ENCODE measurements around the gene SORBS1.
A peak's percentile ranks its signal among the peaks of the same experiment; 100 is the strongest.

The SORBS1 gene

GRCh38 chr10:95440038-95440725, 121.0 kb downstream of the SORBS1 start:
- TF ChIP-seq GATA1 (IDR thresholded peaks at IDR 0.05; ENCODE audit: low read depth, low read length) = no peak
- no peak for TF ChIP-seq POLR2A (IDR thresholded peaks at IDR 0.05; ENCODE audit: low read length)
- no peak for DNase-seq

- TF ChIP-seq POLR2A (IDR thresholded peaks at IDR 0.05; ENCODE audit: low read length) = no peak
- TF ChIP-seq GATA1 (IDR thresholded peaks at IDR 0.05; ENCODE audit: low read depth, low read length) = no peak
- no peak for DNase-seq
Observed at GRCh38 chr10:95438781-95439180, 122.4 kb downstream of the SORBS1 start.

GRCh38 chr10:95437669-95438068, 123.5 kb downstream of the SORBS1 start:
- no peak for DNase-seq
- no peak for TF ChIP-seq GATA1 (IDR thresholded peaks at IDR 0.05; ENCODE audit: low read depth, low read length)
- TF ChIP-seq POLR2A (IDR thresholded peaks at IDR 0.05; ENCODE audit: low read length) = no peak

GRCh38 chr10:95435548-95436279, 125.5 kb downstream of the SORBS1 start:
- no peak for DNase-seq
- TF ChIP-seq GATA1 (IDR thresholded peaks at IDR 0.05; ENCODE audit: low read depth, low read length) = no peak
- TF ChIP-seq POLR2A (IDR thresholded peaks at IDR 0.05; ENCODE audit: low read length) = no peak

- DNase-seq = no peak
- TF ChIP-seq GATA1 (IDR thresholded peaks at IDR 0.05; ENCODE audit: low read depth, low read length) = no peak
- TF ChIP-seq POLR2A (IDR thresholded peaks at IDR 0.05; ENCODE audit: low read length) = no peak
Observed at GRCh38 chr10:95434583-95434982, 126.6 kb downstream of the SORBS1 start.

- TF ChIP-seq POLR2A (IDR thresholded peaks at IDR 0.05; ENCODE audit: low read length) (no peak), GATA1 (IDR thresholded peaks at IDR 0.05; ENCODE audit: low read depth, low read length) (no peak)
- no peak for DNase-seq
Observed at GRCh38 chr10:95431900-95432342, 129.2 kb downstream of the SORBS1 start.

- TF ChIP-seq POLR2A (IDR thresholded peaks at IDR 0.05; ENCODE audit: low read length) (no peak), GATA1 (IDR thresholded peaks at IDR 0.05; ENCODE audit: low read depth, low read length) (no peak)
Observed at GRCh38 chr10:95430231-95430951, 130.8 kb downstream of the SORBS1 start.

GRCh38 chr10:95429639-95430038, 131.5 kb downstream of the SORBS1 start:
- TF ChIP-seq GATA1 (IDR thresholded peaks at IDR 0.05; ENCODE audit: low read depth, low read length) (no peak), POLR2A (IDR thresholded peaks at IDR 0.05; ENCODE audit: low read length) (no peak)

More at GRCh38 chr10:95430231-95430951, 130.8 kb downstream of the SORBS1 start:
- peak; percentile 68 to 79 for DNase-seq

GRCh38 chr10:95428701-95429100, 132.5 kb downstream of the SORBS1 start:
- TF ChIP-seq GATA1 (IDR thresholded peaks at IDR 0.05; ENCODE audit: low read depth, low read length) = no peak
- TF ChIP-seq POLR2A (IDR thresholded peaks at IDR 0.05; ENCODE audit: low read length) = no peak
- DNase-seq = no peak

More at GRCh38 chr10:95429639-95430038, 131.5 kb downstream of the SORBS1 start:
- no peak for DNase-seq

GRCh38 chr10:95426482-95426881, 134.7 kb downstream of the SORBS1 start:
- peak; percentile 33 to 36 for DNase-seq
- no peak for TF ChIP-seq POLR2A (IDR thresholded peaks at IDR 0.05; ENCODE audit: low read length)
- TF ChIP-seq GATA1 (IDR thresholded peaks at IDR 0.05; ENCODE audit: low read depth, low read length) = no peak

GRCh38 chr10:95425592-95426465, 135.3 kb downstream of the SORBS1 start:
- peak; percentile 70 to 84 for DNase-seq
- no peak for TF ChIP-seq GATA1 (IDR thresholded peaks at IDR 0.05; ENCODE audit: low read depth, low read length)
- TF ChIP-seq POLR2A (IDR thresholded peaks at IDR 0.05; ENCODE audit: low read length) = no peak

GRCh38 chr10:95423164-95424005, 137.8 kb downstream of the SORBS1 start:
- DNase-seq = no peak
- TF ChIP-seq POLR2A (IDR thresholded peaks at IDR 0.05; ENCODE audit: low read length) (no peak), GATA1 (IDR thresholded peaks at IDR 0.05; ENCODE audit: low read depth, low read length) (no peak)
